NCI-H146 (cell line): ENCODE measurements around the gene TNFRSF8.
A peak's percentile ranks its signal among the peaks of the same experiment; 100 is the strongest.

ENCODE experiments used
- DNase-seq: peaks from one replicate; lab custom pipeline; 2025; lab: John Stamatoyannopoulos, UW

TNFRSF8 gene

DNA sequence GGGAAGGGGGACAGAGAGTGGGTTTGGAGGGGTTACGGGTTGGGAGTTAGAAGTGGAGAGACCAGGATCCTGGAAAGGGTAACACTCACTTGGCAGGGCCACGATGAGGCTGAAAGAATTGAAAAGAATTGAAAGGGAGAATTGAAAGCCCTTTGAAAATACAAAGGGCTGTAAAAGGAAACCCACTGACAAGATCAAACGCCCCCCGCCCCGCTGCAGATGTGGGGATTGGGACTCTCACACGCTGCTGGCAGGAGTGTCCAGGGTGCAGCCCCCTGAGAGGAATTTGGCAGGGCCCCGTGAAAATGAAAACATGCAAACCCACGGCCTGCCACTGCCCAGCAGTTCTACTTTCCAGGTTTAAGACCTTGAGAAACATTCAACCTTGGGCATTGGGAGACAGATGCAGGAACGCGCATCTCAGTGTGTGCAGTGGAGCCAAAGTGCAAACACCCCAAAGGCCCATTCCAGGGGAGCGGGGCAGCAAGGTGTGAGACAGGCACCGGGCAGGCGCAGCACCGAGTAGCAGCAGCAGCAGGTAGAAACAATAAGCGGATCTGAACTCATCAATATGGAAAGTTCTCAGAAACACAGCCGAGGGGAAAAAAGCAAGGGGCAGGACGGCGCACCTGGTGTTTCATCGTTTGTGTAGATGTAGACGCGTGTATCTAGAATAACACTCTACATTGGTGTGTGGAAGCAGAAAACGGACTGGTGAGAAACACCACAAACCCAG lies 95.4 kb downstream of the TNFRSF8 start:
- no peak for DNase-seq

DNA sequence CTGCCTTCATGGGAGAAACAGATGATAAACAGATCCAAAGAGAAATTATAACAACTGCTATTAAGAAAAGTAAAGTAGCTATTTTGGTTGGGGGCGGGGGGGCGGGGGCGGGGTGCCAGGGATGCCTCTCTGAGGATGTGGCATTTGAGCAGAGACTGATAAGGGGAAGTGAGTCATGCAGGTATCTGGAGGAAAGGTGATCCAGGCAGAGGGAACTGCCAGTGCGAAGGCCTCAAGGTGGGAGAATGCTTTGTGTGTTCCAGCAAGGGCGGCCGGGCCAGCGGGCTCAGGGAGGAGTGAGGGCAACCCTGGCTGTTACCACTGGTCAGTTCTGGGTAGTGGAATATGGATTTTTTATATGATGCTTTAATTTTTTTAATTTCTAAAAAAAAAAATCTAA lies 96.7 kb downstream of the TNFRSF8 start:
- no peak for DNase-seq

- DNase-seq: no peak
These were observed 98.2 kb downstream of the TNFRSF8 start for GRCh38 chr1:12161324-12161661.

- no peak for DNase-seq
These were observed 98.8 kb downstream of the TNFRSF8 start for GRCh38 chr1:12161662-12162458.

DNA sequence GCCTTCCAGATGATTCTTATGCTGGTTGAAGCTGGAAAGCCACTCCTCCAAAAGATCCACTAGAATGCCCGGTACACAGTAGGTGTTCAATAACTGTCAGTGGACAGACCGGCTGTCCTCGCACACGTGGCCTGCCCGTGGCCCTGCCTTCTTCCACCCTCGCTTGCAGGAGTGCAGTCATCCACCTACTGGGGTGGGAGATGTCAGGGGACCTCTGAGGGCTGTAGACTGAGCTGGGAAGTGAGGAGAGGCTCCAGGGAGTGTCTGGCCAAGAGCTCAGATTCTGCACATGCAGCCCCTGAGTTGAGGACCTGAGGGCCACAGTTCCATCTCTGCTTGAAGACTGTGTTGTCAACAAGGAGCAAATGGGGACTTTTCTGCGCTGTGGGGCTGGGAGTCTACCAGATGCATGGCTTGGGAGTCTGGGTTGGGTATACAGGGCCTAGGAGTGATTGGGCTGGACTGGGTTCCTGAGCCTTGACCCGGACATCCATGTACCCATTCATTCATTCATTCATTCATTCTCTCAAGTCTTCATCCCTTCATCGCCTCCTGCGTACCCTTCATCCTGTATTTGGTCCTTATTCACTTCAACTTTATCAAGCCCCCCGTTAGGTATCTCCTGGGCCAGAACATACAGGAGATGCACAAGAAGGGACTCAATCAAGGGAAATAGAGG lies 99.5 kb downstream of the TNFRSF8 start:
- DNase-seq: no peak

GRCh38 chr1:12163210-12163609 lies 100.1 kb downstream of the TNFRSF8 start:
- DNase-seq: no peak

GRCh38 chr1:12164210-12164609 lies 101.1 kb downstream of the TNFRSF8 start:
- DNase-seq: no peak

- no peak for DNase-seq
These were observed 102.2 kb downstream of the TNFRSF8 start for GRCh38 chr1:12165342-12165741.

- DNase-seq: peak; percentile 21
These were observed 103.9 kb downstream of the TNFRSF8 start, which contains the start of gene TNFRSF1B for GRCh38 chr1:12166834-12167492. TSS of gene TNFRSF1B (plus strand) at chr1:12166991. CDS start at chr1:12167092, 101 bp downstream.

GRCh38 chr1:12167493-12168429 lies 104.7 kb downstream of the TNFRSF8 start:
- no peak for DNase-seq

DNA sequence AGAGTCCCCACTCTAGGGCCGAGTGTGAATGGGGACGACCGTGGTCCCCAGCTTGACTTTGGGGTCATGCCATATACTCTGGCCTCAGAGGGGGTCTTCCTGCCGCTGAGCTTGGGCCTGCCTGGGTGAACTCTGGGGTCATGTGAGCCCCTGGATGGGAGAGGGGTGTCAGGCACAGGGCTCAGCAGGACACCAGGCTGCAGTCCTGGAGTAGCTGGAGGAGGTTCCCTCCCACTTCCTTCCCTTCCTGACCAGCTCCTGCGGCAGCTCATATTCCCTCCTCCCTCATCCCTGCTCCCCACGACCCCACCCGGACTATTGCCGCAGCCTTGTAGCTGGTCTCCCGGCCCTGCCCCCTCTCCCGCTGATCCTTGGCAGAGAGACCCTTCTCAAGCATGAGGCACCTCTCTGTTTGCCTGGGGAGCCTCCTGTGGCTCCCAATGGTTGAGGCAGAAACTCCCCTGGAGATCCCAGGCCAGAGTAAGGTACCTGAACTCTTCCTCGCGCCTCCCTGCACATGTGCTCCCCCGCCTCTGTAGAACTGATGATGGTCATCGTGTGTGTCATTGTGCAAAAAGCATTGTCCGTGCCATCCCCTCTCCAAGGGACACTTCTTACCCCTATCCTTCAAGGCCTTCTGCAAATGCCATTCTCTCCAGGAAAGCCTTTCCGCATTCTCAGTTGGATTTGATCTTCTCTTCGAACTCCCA lies 105.5 kb downstream of the TNFRSF8 start:
- no peak for DNase-seq

DNA sequence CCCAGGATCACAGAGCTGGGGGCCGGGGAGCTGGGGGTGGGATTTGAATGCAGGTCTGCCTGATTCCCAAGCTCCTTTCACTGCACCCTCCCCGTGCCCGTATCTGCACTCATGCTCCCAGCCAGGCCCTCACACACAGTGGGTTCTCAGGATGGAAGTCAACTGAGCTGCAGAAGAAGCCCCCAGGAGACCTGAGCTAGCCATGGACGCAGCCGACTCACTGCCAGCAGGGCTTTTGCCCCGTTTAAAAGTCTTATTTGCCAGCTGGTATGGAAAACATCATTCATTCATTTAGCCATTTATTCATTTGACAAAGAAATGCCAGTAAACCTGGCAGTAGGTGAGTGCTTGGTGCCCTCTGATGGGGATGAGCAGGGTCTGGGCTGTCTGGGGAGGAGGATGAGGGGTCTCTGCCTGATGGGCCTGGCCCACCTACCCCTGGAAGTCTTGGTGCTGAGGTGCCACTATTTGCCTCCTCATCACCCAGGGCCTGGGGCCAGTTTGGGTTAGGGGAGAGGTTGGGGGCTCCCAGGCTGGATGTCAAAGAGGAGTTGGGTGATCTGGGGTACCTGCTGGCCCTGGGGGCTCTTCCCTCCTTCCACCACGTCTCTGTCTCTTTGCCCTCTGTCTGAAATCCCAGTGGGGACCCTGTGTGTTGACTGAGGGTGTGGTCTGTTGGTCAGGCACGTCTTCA lies 106.5 kb downstream of the TNFRSF8 start:
- DNase-seq: no peak

DNA sequence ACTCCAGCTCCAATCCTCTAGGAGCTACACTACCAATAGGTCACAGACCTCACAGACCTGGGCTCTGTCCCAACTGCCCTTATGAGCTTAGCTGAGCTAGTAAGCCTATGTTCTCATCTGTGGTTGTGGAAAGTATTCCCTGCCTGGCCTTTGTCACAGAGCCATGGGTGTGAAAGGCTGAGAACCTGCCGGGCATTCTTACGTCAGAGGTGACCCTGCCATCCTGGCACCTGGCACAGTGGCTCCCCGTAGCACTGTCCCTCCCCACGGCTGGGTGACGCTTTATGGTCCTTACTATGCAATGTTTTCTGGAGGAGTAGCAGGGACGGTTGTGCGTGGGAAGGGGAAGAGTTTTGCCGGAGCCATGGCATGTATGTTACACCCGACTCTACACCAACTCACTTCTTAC lies 107.2 kb downstream of the TNFRSF8 start:
- DNase-seq: no peak

DNA sequence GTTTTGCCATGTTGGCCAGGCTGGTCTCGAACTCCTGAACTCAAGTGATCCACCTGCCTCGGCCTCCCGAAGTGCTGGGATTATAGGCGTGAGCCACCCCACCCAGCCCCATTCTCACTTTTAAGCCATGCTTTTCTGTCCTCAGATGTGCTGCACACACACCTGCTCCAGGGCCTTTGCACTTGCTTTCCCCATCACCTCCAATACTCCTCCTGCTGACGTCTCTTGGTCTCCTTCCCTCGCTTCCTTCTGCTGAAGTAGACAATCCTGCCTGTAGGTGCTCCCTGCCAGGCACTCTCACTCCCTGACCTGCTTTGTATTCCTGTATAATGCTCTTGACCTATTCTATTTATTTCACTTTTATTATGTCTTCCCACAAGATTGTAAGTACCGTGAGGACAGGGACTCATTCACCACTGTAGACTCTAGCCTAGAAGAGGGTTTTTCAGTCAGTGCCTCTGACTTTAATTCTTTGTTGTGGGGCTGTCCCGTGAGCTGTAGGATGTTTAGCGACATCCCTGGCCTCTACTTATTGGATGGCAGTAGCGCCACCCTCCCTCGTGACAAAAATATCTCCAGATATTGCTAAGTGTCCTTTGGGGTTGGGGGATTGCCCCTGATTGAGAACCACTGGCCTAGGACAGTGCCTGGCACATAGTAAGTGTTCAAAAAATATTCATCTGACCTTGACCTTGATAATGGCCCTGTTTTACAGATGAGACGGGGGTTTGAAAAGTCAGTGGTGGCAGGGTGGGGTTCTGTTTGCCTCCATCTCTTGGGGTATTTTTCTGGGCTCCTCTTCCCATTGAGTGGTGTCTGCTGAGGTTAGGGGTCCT lies 108.3 kb downstream of the TNFRSF8 start:
- DNase-seq: no peak

GRCh38 chr1:12172042-12172851 lies 109.1 kb downstream of the TNFRSF8 start:
- no peak for DNase-seq

- no peak for DNase-seq
These were observed 110.0 kb downstream of the TNFRSF8 start for GRCh38 chr1:12173041-12173509.

DNA sequence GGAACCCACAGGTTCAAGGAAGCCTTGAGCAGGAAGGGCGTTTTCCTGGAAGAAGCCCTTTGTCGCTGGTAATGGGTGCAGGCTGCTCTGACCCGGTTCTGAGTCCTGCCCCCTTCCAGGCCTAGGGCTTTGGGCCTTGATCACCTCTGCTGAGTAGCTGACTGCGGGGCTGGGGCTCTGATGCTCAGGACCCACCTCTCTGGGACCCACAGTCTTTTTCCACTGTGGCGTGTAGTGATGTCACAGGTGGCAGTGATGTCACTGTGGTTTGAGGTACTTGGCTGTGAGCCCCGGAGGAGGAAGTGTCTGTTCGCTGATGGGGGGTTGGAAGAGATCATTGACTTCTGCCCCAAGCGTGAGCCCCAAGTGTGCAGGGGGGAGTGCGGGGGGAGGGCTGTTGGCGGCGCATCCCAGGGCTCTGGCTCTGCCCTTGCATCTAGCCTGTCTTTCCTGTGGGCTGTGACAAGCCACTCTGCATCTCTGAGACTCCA lies 110.6 kb downstream of the TNFRSF8 start:
- no peak for DNase-seq
